ENCODE measurements around the gene KCNF1.

KCNF1 gene

DNA sequence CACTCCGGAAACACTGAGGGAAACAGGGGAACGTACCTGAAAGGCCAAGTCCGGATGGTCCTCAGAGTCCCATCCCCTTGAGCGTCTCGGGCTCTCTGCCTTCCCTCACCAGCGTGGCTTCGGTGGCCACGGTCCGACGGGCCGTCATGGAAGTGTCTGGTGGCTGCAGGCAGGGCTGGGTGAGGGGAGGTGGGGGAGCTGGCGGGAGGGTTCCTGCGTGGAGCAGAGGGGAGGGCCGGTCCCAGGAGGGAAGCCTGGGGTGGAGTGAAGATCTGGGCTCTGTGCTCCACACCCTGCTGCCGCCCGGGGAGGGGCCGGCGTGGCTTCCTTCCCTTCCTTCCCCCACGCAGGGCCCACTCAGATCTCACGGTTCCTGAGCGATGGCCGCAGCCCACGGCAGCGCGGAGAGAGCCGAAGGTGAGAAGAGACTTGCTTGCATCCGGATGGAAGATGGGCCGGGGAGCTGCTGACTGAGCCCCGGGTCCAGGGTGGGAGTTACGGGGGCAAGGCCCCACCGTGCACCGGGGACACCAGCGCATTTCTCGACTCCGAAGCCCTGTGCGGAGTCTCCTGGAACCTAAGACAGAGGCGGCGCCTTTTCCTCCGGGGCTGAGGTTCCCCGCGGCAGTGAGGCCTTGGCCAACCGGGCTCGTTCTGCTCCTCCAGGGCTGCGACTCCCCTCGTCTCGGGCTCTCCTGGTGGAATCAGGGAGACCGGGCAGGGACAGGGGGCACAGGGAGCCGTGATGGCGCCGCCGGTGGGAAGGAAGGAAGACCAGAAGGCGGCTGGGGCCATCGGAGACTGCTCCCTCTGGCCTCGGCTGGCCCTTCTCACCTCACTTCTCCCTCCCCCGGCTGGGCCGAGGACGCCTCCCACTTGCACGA, 49.1 kb downstream of the KCNF1 start:
- FAIRE-seq: no peak
- no peak for DNase-seq (ENCODE audit: insufficient read length, low spot score)
- TF ChIP-seq POLR2A (IDR thresholded peaks at IDR 0.05; ENCODE audit: low read depth, low read length): no peak

DNA sequence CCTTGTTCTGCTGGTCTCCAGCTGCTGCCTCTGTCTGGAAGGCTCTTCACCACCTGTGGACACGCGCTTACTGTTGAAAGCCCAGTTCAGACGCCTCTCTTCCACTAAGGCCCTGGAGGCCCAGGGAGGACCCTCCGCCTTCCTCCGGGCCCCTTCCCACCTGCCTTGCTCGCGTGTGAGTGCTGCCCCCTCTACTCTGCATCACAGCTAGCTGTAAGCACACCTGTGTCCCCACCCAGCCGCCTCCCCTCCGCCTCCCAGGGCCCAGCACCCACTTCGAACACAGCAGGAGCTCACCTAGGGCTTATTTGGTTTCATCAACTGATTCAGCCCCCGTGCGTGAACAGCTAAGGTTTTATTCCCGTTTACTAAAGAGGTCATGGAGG, 49.7 kb downstream of the KCNF1 start:
- no peak for TF ChIP-seq POLR2A (IDR thresholded peaks at IDR 0.05; ENCODE audit: low read depth, low read length)
- FAIRE-seq (no peak), DNase-seq (ENCODE audit: insufficient read length, low spot score) (no peak)

DNA sequence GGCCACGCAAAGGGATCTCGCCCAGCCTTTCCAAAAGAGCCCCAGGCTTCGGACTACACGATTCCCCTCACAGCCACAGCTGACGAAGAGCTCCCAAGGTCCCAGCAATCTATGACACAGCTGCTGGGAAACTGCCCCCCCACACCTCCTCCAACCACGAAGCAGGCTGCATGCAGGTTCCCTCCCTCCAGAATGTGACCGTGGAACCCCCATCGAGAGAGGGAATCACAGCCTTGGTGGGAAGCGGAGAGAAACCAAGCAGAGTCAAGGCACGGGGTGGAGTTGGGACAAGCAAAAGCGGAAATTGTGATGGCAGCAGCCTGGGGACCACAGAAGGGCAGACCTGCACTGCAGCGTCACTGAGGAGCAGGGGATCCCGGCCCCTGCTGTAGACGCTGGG, 50.3 kb downstream of the KCNF1 start:
- DNase-seq (ENCODE audit: insufficient read length, low spot score) (no peak), FAIRE-seq (no peak)
- no peak for TF ChIP-seq POLR2A (IDR thresholded peaks at IDR 0.05; ENCODE audit: low read depth, low read length)

DNA sequence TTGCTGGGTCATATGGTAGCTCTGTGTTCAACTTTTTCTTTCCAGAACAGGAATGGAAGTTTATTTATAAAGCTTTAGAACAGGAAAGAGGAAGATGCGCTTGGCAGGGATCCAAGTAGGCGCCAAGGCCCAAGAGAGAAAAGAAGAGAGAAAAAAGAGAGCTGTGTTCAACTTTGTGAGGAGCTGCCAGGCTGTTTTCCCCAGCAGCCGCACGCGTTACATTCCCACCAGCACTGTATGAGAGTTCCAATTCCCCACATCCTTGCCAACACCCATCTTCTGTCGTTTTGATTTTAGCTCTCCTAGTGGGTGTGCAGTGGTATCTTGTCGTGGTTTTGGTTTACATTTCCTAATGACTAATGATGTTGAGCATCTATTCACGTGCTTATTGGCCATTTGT, 51.4 kb downstream of the KCNF1 start:
- FAIRE-seq (no peak), DNase-seq (ENCODE audit: insufficient read length, low spot score) (no peak)
- no peak for TF ChIP-seq POLR2A (IDR thresholded peaks at IDR 0.05; ENCODE audit: low read depth, low read length)
